KOPT-K1 (cell line): Measurements from ENCODE around the gene ACSBG1.

Source experiments
- H3K27ac ChIP-seq: fragments of 200-600 bp; sonication (generic); 2 replicates; pipeline ENCODE4 v1.5.1; 2016; ENCODE audit warnings: antibody characterized with exemption, mild to moderate bottlenecking, low read depth, low read length; ENCODE audit not compliant: poor library complexity, severe bottlenecking
- H3K36me3 ChIP-seq: fragments of 200-600 bp; sonication (generic); 2 replicates; pipeline ENCODE4 v1.5.1; 2017; ENCODE audit warnings: antibody characterized with exemption, mild to moderate bottlenecking, low read length, moderate library complexity; ENCODE audit not compliant: insufficient read depth
- H3K9me3 ChIP-seq: fragments of 200-600 bp; sonication (generic); 2 replicates; pipeline ENCODE4 v1.5.1; 2017; ENCODE audit warnings: antibody characterized with exemption, low read length, mild to moderate bottlenecking; ENCODE audit not compliant: insufficient read depth, poor library complexity, severe bottlenecking

ACSBG1 gene

DNA sequence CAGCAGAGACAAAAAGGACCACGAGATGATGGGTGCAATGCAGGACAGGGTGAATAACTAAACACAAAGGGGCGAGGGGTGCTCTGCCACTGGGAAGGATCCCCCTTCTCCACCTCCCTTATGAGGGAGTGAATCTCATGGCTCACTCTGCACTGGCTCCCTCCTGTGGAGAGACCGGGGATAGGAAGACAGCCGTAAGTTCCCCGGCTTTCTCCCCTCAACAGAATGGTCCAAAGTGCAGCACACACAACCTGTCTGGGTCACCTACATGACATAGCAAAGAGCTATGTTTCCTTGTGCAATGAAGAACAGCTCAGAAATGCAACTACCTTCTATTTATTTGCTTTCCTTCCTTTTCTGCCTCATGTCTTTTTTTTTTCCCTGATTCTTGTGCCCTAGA is 7.8 kb upstream of the ACSBG1 start:
- Histone ChIP-seq H3K36me3 (no peaks in the 10 kb centered on the region), H3K27ac (no peak overlapping the region), H3K9me3 (no peaks in the 10 kb centered on the region)

DNA sequence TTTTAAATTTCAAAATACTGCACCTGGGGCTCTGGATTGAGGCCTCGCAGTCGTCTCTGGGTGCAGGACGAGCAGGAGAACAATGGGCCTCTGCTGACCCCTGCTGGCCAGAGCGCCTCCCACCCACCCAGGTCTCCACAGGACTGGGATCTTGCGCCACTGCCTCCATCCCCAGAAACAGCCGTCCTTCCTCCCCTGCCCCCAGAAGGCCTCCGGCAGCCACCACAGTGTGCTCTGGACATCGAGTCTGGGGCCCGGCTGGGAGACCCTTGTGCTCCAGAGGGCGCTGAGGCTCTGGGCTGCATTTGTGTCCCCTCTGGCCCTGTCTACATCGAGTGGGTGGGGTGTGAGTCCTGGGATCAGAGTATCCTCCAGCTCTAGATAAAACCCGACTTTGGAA is 6.7 kb upstream of the ACSBG1 start:
- H3K9me3 ChIP-seq = no peaks in the 10 kb centered on the region
- H3K36me3 ChIP-seq = no peaks in the 10 kb centered on the region
- no peak overlapping the region for H3K27ac ChIP-seq

DNA sequence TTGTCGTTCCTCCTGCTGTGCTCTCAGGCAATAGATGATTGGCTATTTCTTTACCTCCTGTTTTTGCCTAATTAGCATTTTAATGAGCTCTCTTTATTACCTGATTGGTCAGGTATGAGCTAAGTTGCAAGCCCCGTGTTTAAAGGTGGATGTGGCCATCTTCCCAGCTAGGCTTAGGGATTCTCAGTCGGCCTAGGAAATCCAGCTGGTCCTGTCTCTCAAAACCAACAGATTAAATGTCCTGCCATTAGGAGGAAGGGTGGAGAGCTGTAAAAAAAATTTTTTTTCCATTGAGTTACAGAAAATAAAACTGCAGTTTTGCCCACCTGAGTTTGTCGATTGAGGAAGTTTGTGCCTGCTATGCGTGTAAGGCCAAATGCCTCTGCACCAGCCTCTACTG is 5.4 kb upstream of the ACSBG1 start:
- H3K9me3 ChIP-seq = no peaks in the 10 kb centered on the region
- no peak overlapping the region for H3K27ac ChIP-seq
- H3K36me3 ChIP-seq = no peaks in the 10 kb centered on the region

DNA sequence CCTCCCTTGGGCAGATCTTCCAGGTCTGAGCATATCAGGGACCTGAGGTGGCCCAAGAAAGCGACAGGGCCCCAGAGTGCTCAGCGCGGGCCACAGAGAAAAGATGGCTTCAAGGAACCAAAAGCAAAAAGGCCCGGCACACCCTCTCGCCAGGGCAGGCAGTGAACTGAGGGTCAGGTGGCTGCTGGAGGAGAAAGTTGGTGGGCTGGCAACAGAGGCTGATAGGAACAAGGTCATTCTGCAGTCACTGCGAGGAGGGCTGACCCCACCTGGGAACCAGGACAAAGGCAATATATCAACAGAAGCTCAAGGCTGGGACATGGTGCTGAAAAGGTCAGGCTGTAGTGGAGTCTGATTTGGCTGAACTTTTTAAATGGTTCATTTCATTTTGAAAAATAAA is 2.8 kb upstream of the ACSBG1 start:
- Histone ChIP-seq H3K27ac (no peak overlapping the region), H3K9me3 (no peaks in the 10 kb centered on the region), H3K36me3 (no peaks in the 10 kb centered on the region)

- Histone ChIP-seq H3K27ac (no peak overlapping the region), H3K9me3 (no peaks in the 10 kb centered on the region), H3K36me3 (no peaks in the 10 kb centered on the region)
These were observed 2.1 kb upstream of the ACSBG1 start for GRCh38 chr15:78236491-78236890.

GRCh38 chr15:78233496-78233895 is 869 bp downstream of the ACSBG1 start:
- Histone ChIP-seq H3K9me3 (no peaks in the 10 kb centered on the region), H3K36me3 (no peaks in the 10 kb centered on the region), H3K27ac (no peak overlapping the region)

GRCh38 chr15:78232951-78233350 is 1.4 kb downstream of the ACSBG1 start:
- Histone ChIP-seq H3K27ac (no peak overlapping the region), H3K9me3 (no peaks in the 10 kb centered on the region), H3K36me3 (no peaks in the 10 kb centered on the region)

DNA sequence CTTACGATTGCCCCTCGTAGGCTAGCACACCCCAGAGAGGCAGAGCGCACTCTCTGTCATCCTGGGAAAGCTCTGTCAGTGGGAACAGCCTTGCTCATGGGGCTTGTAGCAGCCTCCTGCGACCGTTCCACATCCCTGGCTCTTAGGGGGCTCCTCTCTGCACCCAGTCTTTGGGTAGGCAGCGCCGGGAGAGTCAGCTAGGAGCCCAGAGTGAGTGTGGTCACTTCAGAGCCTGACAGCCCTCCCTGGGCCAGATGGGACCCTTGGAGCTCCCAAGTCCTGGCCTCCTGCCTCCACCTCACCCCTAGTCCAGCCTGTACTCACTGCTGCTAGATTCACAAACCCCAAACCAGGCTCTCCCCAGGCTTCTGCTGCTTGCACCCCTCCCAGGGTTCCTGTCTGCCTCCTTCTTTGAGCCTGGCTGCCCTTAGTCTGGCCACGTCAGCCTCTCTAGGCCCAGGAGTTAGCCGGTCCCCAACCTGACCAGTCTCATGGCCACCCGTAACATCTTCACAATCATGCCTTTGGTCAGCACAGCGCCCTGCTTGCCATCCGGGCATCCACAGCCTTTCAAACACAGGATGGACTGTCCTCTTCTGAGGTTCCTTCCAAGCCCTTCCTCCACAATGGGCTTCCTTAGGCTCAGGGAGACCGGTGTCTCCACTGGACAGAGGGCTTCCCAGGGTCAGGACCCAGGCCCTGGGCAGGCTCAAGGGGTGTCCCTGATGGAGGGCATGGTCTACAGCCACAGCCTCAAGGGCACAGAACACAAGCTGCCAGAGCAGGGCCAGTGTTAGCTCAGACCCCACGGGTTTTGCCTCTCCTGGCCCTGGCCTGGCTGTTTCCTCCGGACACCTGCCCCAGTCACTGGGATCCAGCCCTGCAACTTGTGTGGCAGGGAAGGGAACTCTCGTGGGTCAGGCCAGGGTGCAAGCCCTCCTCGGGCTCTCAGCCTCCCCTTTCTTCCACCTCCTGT is 4.6 kb downstream of the ACSBG1 start:
- Histone ChIP-seq H3K9me3 (no peaks in the 10 kb centered on the region), H3K36me3 (no peaks in the 10 kb centered on the region), H3K27ac (no peak overlapping the region)

DNA sequence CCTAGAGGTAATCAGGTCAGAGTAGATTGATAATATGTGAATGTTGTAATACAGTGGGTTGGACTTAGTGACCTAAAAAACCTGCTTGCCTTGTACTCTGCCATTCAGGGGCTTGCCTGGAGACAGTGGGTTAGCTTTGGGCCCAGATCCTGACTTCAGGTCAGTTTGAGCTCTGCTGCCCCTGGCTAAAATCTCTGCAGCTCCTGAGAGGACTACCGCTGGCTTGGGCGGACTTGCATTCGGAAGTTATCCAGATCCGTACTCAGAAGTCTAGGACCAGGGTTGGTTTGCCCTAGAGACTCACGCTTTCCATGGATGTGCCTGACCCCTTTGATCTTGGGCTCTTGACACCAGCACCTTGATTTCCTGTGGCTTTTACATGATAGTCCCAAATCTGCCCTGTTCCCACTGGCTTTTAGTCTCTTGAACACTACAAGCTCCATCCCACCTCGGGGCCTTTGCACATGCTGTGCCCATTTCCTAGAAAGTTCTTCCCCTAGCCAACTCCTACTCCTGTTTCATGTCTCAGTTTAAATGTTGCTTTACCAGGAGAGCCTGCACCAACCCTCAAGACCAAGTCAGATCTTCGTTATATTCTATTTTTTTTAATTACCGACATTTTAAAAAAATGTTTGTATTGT is 5.9 kb downstream of the ACSBG1 start:
- Histone ChIP-seq H3K27ac (no peak overlapping the region), H3K36me3 (no peaks in the 10 kb centered on the region), H3K9me3 (no peaks in the 10 kb centered on the region)

GRCh38 chr15:78225783-78226541 is 8.4 kb downstream of the ACSBG1 start:
- no peak overlapping the region for H3K27ac ChIP-seq

DNA sequence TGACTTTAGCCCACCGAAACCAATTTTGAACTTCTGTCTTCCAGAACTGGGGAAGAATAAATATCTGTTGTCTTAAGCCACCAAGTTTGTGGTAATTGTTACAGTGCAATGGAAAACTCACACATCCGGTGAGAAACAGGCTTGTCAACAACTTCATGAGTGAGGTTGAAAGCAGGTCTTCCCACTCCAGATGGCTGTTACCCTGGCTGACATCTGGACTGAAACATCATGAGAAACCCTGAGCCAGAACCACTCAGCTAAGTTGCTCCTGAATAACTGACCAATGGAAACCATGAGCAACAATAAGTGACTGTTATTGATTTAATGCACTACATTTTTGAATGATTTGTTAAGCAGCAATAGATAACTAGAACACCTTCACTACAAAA is 10.3 kb downstream of the ACSBG1 start:
- Histone ChIP-seq H3K9me3 (no peaks in the 10 kb centered on the region), H3K27ac (no peak overlapping the region), H3K36me3 (no peaks in the 10 kb centered on the region)

More at GRCh38 chr15:78225783-78226541, 8.4 kb downstream of the ACSBG1 start:
- H3K36me3 ChIP-seq = no peaks in the 10 kb centered on the region
- no peaks in the 10 kb centered on the region for H3K9me3 ChIP-seq

DNA sequence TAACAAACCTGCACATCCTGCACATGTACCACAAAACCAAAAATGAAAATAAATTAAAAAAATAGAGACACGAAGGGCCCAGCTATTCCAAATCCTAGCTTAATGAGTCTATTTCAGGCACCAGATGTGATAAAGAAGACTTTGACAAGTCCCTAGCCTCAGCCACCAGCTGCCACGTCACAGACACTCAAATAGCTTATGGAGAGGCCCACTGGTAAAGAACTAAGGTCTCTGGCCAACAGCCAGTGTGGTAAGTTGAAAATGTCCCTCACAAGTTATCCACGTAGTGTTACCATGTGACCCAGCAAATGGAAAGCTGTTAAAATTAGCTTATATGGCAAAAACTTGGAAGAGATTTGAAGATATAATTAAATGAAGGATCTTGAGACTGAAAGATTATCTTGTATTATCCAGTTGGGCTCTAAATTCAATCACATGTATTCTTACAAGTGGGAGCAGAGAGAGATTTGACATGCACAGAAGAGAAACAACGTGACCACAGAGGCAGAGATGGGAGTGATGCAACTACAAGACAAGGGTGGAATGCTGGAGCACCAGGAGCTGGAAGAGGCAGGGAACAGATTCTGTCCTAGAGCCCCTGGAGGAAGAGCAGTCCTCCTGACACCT is 10.9 kb downstream of the ACSBG1 start:
- no peaks in the 10 kb centered on the region for H3K9me3 ChIP-seq
- no peak overlapping the region for H3K27ac ChIP-seq
- H3K36me3 ChIP-seq = no peaks in the 10 kb centered on the region

- no peaks in the 10 kb centered on the region for H3K36me3 ChIP-seq
- H3K9me3 ChIP-seq = no peaks in the 10 kb centered on the region
These were observed 11.5 kb downstream of the ACSBG1 start for GRCh38 chr15:78222745-78223395.

DNA sequence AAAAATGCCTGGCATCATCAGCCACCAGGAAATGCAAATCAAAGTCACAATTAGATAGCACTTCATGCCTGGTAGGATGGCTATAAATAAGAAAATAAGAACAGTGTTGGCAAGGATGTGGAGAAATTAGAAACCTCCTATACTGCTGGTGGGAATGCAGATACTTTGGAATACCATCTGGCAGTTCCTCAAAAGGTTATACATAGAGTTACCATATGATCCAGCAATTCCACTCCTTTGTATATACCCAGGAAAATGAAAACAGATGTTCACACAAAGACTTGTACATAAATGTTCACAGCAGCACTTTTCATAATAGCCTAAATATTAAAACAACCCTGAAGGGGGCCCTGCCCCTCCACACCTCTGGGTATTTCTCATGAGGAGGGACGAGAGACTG is 13.7 kb downstream of the ACSBG1 start:
- Histone ChIP-seq H3K9me3 (no peaks in the 10 kb centered on the region), H3K36me3 (no peaks in the 10 kb centered on the region), H3K27ac (no peak overlapping the region)

More at GRCh38 chr15:78222745-78223395, 11.5 kb downstream of the ACSBG1 start:
- H3K27ac ChIP-seq = no peak overlapping the region
